ENCODE measurements around the gene MGAT4C.

MGAT4C gene

GRCh38 chr12:86241600-86241999 is 14.6 kb downstream of the MGAT4C start:
- no peak for ATAC-seq
- TF ChIP-seq ZFP30 (CRISPR knock-in tag; IDR thresholded peaks at IDR 0.05): no peak

DNA sequence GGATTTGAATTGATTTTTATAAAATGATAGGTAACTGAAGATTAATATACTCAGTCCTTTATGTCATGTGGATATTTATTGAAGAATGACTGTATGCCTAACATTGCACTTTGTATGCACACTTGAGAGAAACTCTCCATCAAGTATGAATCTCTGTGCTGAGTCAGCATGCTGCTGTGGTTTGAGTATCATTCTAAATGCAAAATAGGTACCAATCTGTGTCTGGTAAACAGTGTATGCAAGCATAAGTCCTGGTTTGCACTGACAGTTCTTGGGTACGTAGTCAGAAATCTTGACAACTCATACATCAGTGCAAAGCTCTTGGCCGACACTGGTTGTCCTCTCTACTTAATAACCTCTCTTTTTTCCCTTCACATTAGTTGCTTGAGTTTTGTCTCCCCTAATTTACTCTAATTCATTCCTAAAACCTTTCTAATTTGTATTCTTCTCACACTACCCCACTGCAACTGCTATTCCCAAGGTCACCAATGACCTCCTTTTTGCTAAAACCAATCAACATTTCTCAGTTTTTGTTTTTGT is 21.8 kb downstream of the MGAT4C start:
- ATAC-seq: no peak

GRCh38 chr12:86233126-86233525 is 23.1 kb downstream of the MGAT4C start:
- TF ChIP-seq ISL1 (CRISPR knock-in tag; IDR thresholded peaks at IDR 0.05) (no peak), OSR1 (CRISPR knock-in tag; IDR thresholded peaks at IDR 0.05) (no peak), PPARA (CRISPR knock-in tag; IDR thresholded peaks at IDR 0.05; ENCODE audit: borderline replicate concordance) (no peak), ZNF565 (CRISPR knock-in tag; conservative IDR thresholded peaks at IDR 0.05; ENCODE audit: low read depth) (no peak), SNAI2 (CRISPR knock-in tag; IDR thresholded peaks at IDR 0.05) (no peak), ARNTL (CRISPR knock-in tag; IDR thresholded peaks at IDR 0.05; ENCODE audit: borderline replicate concordance, low read depth) (no peak), ZNF8 (CRISPR knock-in tag; IDR thresholded peaks at IDR 0.05) (no peak), CSRNP3 (CRISPR knock-in tag; IDR thresholded peaks at IDR 0.05) (no peak), TCF4 (CRISPR knock-in tag; IDR thresholded peaks at IDR 0.05; ENCODE audit: borderline replicate concordance) (no peak)
- TF ChIP-seq, protein P1, sequence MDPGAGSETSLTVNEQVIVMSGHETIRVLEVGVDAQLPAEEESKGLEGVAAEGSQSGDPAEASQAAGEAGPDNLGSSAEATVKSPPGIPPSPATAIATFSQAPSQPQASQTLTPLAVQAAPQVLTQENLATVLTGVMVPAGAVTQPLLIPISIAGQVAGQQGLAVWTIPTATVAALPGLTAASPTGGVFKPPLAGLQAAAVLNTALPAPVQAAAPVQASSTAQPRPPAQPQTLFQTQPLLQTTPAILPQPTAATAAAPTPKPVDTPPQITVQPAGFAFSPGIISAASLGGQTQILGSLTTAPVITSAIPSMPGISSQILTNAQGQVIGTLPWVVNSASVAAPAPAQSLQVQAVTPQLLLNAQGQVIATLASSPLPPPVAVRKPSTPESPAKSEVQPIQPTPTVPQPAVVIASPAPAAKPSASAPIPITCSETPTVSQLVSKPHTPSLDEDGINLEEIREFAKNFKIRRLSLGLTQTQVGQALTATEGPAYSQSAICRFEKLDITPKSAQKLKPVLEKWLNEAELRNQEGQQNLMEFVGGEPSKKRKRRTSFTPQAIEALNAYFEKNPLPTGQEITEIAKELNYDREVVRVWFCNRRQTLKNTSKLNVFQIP (CRISPR knock-in tag; IDR thresholded peaks at IDR 0.05; ENCODE audit: borderline replicate concordance, low read depth): no peak
- TF ChIP-seq, protein P2, sequence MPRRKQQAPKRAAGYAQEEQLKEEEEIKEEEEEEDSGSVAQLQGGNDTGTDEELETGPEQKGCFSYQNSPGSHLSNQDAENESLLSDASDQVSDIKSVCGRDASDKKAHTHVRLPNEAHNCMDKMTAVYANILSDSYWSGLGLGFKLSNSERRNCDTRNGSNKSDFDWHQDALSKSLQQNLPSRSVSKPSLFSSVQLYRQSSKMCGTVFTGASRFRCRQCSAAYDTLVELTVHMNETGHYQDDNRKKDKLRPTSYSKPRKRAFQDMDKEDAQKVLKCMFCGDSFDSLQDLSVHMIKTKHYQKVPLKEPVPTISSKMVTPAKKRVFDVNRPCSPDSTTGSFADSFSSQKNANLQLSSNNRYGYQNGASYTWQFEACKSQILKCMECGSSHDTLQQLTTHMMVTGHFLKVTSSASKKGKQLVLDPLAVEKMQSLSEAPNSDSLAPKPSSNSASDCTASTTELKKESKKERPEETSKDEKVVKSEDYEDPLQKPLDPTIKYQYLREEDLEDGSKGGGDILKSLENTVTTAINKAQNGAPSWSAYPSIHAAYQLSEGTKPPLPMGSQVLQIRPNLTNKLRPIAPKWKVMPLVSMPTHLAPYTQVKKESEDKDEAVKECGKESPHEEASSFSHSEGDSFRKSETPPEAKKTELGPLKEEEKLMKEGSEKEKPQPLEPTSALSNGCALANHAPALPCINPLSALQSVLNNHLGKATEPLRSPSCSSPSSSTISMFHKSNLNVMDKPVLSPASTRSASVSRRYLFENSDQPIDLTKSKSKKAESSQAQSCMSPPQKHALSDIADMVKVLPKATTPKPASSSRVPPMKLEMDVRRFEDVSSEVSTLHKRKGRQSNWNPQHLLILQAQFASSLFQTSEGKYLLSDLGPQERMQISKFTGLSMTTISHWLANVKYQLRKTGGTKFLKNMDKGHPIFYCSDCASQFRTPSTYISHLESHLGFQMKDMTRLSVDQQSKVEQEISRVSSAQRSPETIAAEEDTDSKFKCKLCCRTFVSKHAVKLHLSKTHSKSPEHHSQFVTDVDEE (CRISPR knock-in tag; IDR thresholded peaks at IDR 0.05): no peak
- ATAC-seq: no peak

More for the DNA sequence above, 21.8 kb downstream of the MGAT4C start:
- TF ChIP-seq ISL1 (CRISPR knock-in tag; IDR thresholded peaks at IDR 0.05) (no peak), CSRNP3 (CRISPR knock-in tag; IDR thresholded peaks at IDR 0.05) (no peak), PATZ1 (CRISPR knock-in tag; IDR thresholded peaks at IDR 0.05; ENCODE audit: borderline replicate concordance) (no peak), ZNF8 (CRISPR knock-in tag; IDR thresholded peaks at IDR 0.05) (no peak), ZFP3 (CRISPR knock-in tag; IDR thresholded peaks at IDR 0.05) (no peak), GLIS3 (CRISPR knock-in tag; IDR thresholded peaks at IDR 0.05) (no peak), ZNF565 (CRISPR knock-in tag; conservative IDR thresholded peaks at IDR 0.05; ENCODE audit: low read depth) (no peak), ZFP30 (CRISPR knock-in tag; IDR thresholded peaks at IDR 0.05) (no peak), ARNTL (CRISPR knock-in tag; IDR thresholded peaks at IDR 0.05; ENCODE audit: borderline replicate concordance, low read depth) (no peak), TCF4 (CRISPR knock-in tag; IDR thresholded peaks at IDR 0.05; ENCODE audit: borderline replicate concordance) (no peak), ESRRG (CRISPR knock-in tag; IDR thresholded peaks at IDR 0.05) (no peak), SNAI2 (CRISPR knock-in tag; IDR thresholded peaks at IDR 0.05) (no peak), ZNF70 (CRISPR knock-in tag; IDR thresholded peaks at IDR 0.05) (no peak), BACH2 (CRISPR knock-in tag; IDR thresholded peaks at IDR 0.05; ENCODE audit: borderline replicate concordance) (no peak), RARB (CRISPR knock-in tag; IDR thresholded peaks at IDR 0.05) (no peak)
- TF ChIP-seq, protein P3, sequence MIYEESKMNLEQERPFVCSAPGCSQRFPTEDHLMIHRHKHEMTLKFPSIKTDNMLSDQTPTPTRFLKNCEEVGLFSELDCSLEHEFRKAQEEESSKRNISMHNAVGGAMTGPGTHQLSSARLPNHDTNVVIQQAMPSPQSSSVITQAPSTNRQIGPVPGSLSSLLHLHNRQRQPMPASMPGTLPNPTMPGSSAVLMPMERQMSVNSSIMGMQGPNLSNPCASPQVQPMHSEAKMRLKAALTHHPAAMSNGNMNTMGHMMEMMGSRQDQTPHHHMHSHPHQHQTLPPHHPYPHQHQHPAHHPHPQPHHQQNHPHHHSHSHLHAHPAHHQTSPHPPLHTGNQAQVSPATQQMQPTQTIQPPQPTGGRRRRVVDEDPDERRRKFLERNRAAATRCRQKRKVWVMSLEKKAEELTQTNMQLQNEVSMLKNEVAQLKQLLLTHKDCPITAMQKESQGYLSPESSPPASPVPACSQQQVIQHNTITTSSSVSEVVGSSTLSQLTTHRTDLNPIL (CRISPR knock-in tag; IDR thresholded peaks at IDR 0.05; ENCODE audit: low read depth): no peak
- TF ChIP-seq, protein P1 (CRISPR knock-in tag; IDR thresholded peaks at IDR 0.05; ENCODE audit: borderline replicate concordance, low read depth): no peak
